SU-DHL-6 (cell line): ENCODE measurements around the gene SUGCT.

Experiments
- H2AFZ ChIP-seq: fragments of 200-600 bp; sonication (generic); 2 replicates; pipeline ENCODE4 v1.6.1; 2014; ENCODE audit warnings: low read depth, mild to moderate bottlenecking, moderate library complexity, mixed read lengths, antibody characterized with exemption, low read length; ENCODE audit not compliant: severe bottlenecking
- H3F3A ChIP-seq: fragments of 200-600 bp; shearing (Covaris generic); 2 replicates; pipeline ENCODE4 v1.6.0; 2016; ENCODE audit warnings: antibody characterized with exemption, mild to moderate bottlenecking; ENCODE audit not compliant: insufficient read depth
- H3K27ac ChIP-seq: fragments of 200-600 bp; sonication (generic); 2 replicates; pipeline ENCODE4 v1.5.1; 2016; ENCODE audit warnings: low read depth, mild to moderate bottlenecking, low read length, moderate library complexity, mixed read lengths
- H3K27me3 ChIP-seq: fragments of 200-600 bp; sonication (generic), shearing (Covaris generic); 2 replicates; pipeline ENCODE4 v1.6.0; 2014; ENCODE audit warnings: mild to moderate bottlenecking, low read length
- H3K36me3 ChIP-seq: fragments of 200-600 bp; sonication (generic); 2 replicates; pipeline ENCODE4 v1.6.1; 2014; ENCODE audit warnings: mild to moderate bottlenecking, low read length, mixed read lengths
- H3K4me2 ChIP-seq: fragments of 300-600, 200-600 bp; shearing (Covaris generic), sonication (generic); 2 replicates; pipeline ENCODE4 v1.6.0; 2014; ENCODE audit warnings: low read length, low read depth, mild to moderate bottlenecking; ENCODE audit not compliant: poor library complexity, severe bottlenecking
- H3K4me3 ChIP-seq: fragments of 200-600 bp; sonication (generic); 2 replicates; pipeline ENCODE4 v1.5.1; 2014; ENCODE audit warnings: antibody characterized with exemption, low read length, mild to moderate bottlenecking, mixed read lengths; ENCODE audit not compliant: insufficient read depth, poor library complexity, severe bottlenecking
- H3K79me2 ChIP-seq: fragments of 200-600 bp; sonication (generic); 2 replicates; pipeline ENCODE4 v1.6.1; 2014; ENCODE audit warnings: mild to moderate bottlenecking, low read length, moderate library complexity; ENCODE audit not compliant: insufficient read depth
- H3K9ac ChIP-seq: fragments of 200-600 bp; sonication (generic); 2 replicates; pipeline ENCODE4 v1.7.0; 2014; ENCODE audit warnings: mild to moderate bottlenecking, low read length
- H3K9me2 ChIP-seq: fragments of 200-600 bp; sonication (generic); replicated peaks from 2 replicates; pipeline ENCODE4 v1.6.1; 2014; ENCODE audit warnings: low read length; ENCODE audit not compliant: insufficient read depth
- H3K9me3 ChIP-seq: fragments of 200-600 bp; sonication (generic); 2 replicates; pipeline ENCODE4 v1.6.1; 2014; ENCODE audit warnings: low read length, mixed read lengths; ENCODE audit not compliant: insufficient read depth
- H4K20me1 ChIP-seq: fragments of 200-600 bp; sonication (generic); 2 replicates; pipeline ENCODE4 v1.6.1; 2014; ENCODE audit warnings: low read depth, mild to moderate bottlenecking, antibody characterized with exemption, low read length, moderate library complexity, mixed read lengths
- CTCF ChIP-seq: fragments of 200-600 bp; sonication (generic); IDR thresholded peaks from one replicate; pipeline ENCODE4 v1.5.1; 2017; ENCODE audit warnings: antibody characterized with exemption, mild to moderate bottlenecking, low read length, moderate library complexity; ENCODE audit not compliant: insufficient read depth, poor library complexity, severe bottlenecking
- EZH2phosphoT487 ChIP-seq: fragments of 200-600 bp; sonication (generic), shearing (Covaris generic); conservative IDR thresholded peaks from 2 replicates; pipeline ENCODE4 v1.6.1; 2018; ENCODE audit warnings: mild to moderate bottlenecking, antibody characterized with exemption, low read length, moderate library complexity, mixed read lengths

SUGCT gene

GRCh38 chr7:40773656-40774055 lies 638.9 kb downstream of the SUGCT start:
- Histone ChIP-seq H3K79me2 (no peaks in the 10 kb centered on the region), H3K4me3 (no peak overlapping the region), H3K36me3 (no peaks in the 10 kb centered on the region), H3K9ac (no peak overlapping the region), H4K20me1 (no peaks in the 10 kb centered on the region), H3K4me2 (no peak overlapping the region), H3F3A (no peaks in the 10 kb centered on the region), H3K27ac (no peak overlapping the region), H3K9me3 (no peaks in the 10 kb centered on the region), H2AFZ (no peak overlapping the region), H3K9me2 (no peaks in the 10 kb centered on the region), H3K27me3 (no peaks in the 10 kb centered on the region)
- TF ChIP-seq CTCF (no peak), EZH2phosphoT487 (no peak)

GRCh38 chr7:40775877-40776276 lies 641.1 kb downstream of the SUGCT start:
- no peak overlapping the region for H3K27ac ChIP-seq
- H3K4me2 ChIP-seq, result no peak overlapping the region
- H3K4me3 ChIP-seq, result no peak overlapping the region
- no peaks in the 10 kb centered on the region for H3K27me3 ChIP-seq
- TF ChIP-seq EZH2phosphoT487 (no peak), CTCF (no peak)
- no peak overlapping the region for H2AFZ ChIP-seq
- no peaks in the 10 kb centered on the region for H3F3A ChIP-seq
- no peaks in the 10 kb centered on the region for H3K9me2 ChIP-seq
- H4K20me1 ChIP-seq, result no peaks in the 10 kb centered on the region
- H3K9ac ChIP-seq, result no peak overlapping the region
- H3K36me3 ChIP-seq, result no peaks in the 10 kb centered on the region
- H3K9me3 ChIP-seq, result no peaks in the 10 kb centered on the region
- H3K79me2 ChIP-seq, result no peaks in the 10 kb centered on the region

- Histone ChIP-seq H3K27ac (no peak overlapping the region), H3F3A (no peaks in the 10 kb centered on the region), H3K4me3 (no peak overlapping the region), H3K9me2 (no peaks in the 10 kb centered on the region), H3K27me3 (no peaks in the 10 kb centered on the region), H3K4me2 (no peak overlapping the region), H4K20me1 (no peaks in the 10 kb centered on the region), H3K36me3 (no peaks in the 10 kb centered on the region), H2AFZ (no peak overlapping the region), H3K79me2 (no peaks in the 10 kb centered on the region), H3K9ac (no peak overlapping the region), H3K9me3 (no peaks in the 10 kb centered on the region)
- TF ChIP-seq EZH2phosphoT487, result no peak
- TF ChIP-seq CTCF, result no peak
Measured at GRCh38 chr7:40777730-40778312, 643.0 kb downstream of the SUGCT start.
